HEK293T (cell line): Measurements from ENCODE around the gene LTA.

Experiments used
- ARNT ChIP-seq: fragments of 450-650 bp; IDR thresholded peaks from 2 replicates; pipeline ENCODE4 v1.6.1; 2017; ENCODE audit warnings: mild to moderate bottlenecking
- BHLHE40 ChIP-seq: fragments of 450-650 bp; IDR thresholded peaks from 2 replicates; pipeline ENCODE4 v1.6.1; 2016; ENCODE audit warnings: mild to moderate bottlenecking, moderate library complexity, borderline replicate concordance
- ELF4 ChIP-seq: fragments of 450-650 bp; IDR thresholded peaks from 2 replicates; pipeline ENCODE4 v1.6.1; 2017; ENCODE audit warnings: antibody characterized with exemption
- FOXK2 ChIP-seq: fragments of 450-650 bp; IDR thresholded peaks from 2 replicates; pipeline ENCODE4 v1.6.1; 2016; ENCODE audit warnings: mild to moderate bottlenecking
- FOXM1 ChIP-seq: fragments of 450-650 bp; IDR thresholded peaks from 2 replicates; pipeline ENCODE4 v1.6.1; 2017; ENCODE audit warnings: mild to moderate bottlenecking, borderline replicate concordance
- LEF1 ChIP-seq: fragments of 450-650 bp; IDR thresholded peaks from 2 replicates; pipeline ENCODE4 v1.6.1; 2017; ENCODE audit warnings: mild to moderate bottlenecking, borderline replicate concordance
- PKNOX1 ChIP-seq: fragments of 450-650 bp; IDR thresholded peaks from 2 replicates; pipeline ENCODE4 v1.6.1; 2016
- SP1 ChIP-seq: fragments of 450-650 bp; IDR thresholded peaks from 2 replicates; pipeline ENCODE4 v1.6.1; 2017
- SUZ12 ChIP-seq: fragments of 450-650 bp; IDR thresholded peaks from 2 replicates; pipeline ENCODE4 v1.6.1; 2016; ENCODE audit warnings: mild to moderate bottlenecking
- ZNF384 ChIP-seq: fragments of 450-650 bp; IDR thresholded peaks from 2 replicates; pipeline ENCODE4 v1.6.1; 2016

- TF ChIP-seq ELF4 (no peak), ZNF384 (no peak), SP1 (no peak), SUZ12 (no peak), BHLHE40 (no peak), FOXK2 (no peak), ARNT (no peak), FOXM1 (no peak), LEF1 (no peak), PKNOX1 (no peak)
These were observed 6.4 kb downstream of the LTA start for GRCh38 chr6:31578184-31579118.
